HFF-Myc (cell line): ENCODE results near the gene CACNA1E.

Experiments used
- DNase-seq: peaks from one replicate; pipeline ENCODE4 v3.0.0-alpha.2; 2011; ENCODE audit warnings: low read depth; ENCODE audit errors: extremely low read depth
- H3K4me3 ChIP-seq: replicated peaks from 2 replicates; pipeline ENCODE4 v1.5.1; 2011; ENCODE audit warnings: low read depth, mild to moderate bottlenecking, control low read depth, low read length
- TF ChIP-seq, protein P1 (sequence below): IDR thresholded peaks from 2 replicates; pipeline ENCODE4 v1.5.1; 2012; ENCODE audit warnings: mild to moderate bottlenecking, low read depth, low read length, control low read depth; ENCODE audit errors: missing control alignments

CACNA1E gene

DNA sequence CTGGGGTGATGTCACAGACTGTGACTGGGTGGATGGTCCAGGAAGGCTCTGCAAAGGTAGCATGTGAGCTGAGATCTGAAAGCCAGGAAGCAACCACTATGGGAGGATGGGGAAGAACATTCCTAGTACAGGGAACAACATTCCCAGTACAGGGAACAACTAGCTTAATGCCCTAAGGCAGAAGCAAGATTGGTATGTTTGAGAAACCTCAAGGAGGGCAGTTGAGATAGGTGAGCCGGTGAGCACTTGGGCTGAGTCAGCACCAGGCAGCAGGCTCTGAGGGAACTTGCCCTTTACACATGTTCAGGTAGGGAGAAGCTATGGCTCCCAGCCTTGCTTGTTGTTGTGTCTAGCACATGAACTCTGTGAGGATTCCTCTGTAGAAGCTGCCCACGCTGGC lies 24.2 kb upstream of the CACNA1E start:
- DNase-seq: no peak
- no peak overlapping the region for H3K4me3 ChIP-seq
- TF ChIP-seq, protein P1, sequence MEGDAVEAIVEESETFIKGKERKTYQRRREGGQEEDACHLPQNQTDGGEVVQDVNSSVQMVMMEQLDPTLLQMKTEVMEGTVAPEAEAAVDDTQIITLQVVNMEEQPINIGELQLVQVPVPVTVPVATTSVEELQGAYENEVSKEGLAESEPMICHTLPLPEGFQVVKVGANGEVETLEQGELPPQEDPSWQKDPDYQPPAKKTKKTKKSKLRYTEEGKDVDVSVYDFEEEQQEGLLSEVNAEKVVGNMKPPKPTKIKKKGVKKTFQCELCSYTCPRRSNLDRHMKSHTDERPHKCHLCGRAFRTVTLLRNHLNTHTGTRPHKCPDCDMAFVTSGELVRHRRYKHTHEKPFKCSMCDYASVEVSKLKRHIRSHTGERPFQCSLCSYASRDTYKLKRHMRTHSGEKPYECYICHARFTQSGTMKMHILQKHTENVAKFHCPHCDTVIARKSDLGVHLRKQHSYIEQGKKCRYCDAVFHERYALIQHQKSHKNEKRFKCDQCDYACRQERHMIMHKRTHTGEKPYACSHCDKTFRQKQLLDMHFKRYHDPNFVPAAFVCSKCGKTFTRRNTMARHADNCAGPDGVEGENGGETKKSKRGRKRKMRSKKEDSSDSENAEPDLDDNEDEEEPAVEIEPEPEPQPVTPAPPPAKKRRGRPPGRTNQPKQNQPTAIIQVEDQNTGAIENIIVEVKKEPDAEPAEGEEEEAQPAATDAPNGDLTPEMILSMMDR: no peak

DNA sequence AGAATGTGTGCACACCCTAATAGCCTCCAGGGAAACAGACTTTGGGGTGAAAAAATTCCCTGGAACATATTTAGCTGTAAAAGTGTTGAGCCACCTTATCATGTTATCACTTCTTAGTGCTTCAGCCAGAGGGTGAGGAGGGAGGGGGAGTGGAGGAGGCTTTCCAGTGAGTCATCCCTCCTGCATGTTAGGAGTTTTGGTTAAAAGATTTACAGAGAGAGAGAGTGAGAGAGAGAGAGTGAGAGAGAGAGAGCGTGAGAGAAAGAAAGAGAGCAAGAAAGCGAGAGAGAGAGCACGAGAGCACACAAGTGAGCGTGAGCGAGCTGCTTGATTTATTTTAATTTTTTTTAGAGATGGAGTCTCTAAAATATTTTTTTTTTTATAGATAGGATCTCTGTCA lies 13.5 kb upstream of the CACNA1E start:
- no peak overlapping the region for H3K4me3 ChIP-seq
- no peak for DNase-seq
- TF ChIP-seq, protein P1: no peak

DNA sequence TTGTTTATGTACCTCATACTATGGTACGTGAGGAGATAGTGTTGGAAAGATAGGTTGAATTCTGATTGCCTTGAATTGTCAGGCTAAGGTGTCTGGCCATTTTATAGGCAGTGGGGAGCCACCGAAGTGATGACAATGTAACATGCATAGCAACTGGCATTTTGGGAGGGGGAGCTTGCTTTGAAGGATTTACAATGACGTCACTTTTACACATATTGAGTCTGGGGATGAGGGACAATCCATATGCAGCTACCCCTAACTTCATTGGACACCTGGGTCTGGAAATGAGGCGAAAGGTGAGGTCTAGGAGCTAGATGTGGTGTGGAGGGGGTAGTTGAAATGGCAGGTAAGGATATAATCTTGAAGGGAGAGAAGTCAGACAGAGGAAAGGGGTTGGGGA lies 7.7 kb upstream of the CACNA1E start:
- TF ChIP-seq, protein P1: no peak
- H3K4me3 ChIP-seq: no peak overlapping the region

DNA sequence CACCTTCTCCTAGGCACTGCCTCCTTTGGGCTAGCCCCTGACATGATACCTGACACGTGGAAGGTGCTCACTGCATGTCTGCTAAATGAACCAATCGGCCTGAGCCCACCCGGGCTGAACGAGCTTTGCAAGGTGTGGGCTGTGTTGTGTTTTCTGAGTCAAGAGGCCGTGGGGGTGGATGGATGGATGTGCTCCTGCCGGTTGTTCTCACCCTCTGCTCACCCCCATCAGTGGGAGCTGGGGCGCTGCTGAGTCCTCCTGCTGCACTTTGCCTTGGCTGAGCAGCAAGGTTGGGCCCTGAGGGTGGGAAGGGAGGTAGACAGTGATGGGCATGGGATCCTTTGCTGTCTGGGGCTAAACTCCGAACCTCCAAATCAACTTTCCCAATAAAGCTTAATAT lies 6.7 kb upstream of the CACNA1E start:
- no peak overlapping the region for H3K4me3 ChIP-seq
- TF ChIP-seq, protein P1: no peak
- DNase-seq: no peak

More for the DNA sequence above, 7.7 kb upstream of the CACNA1E start:
- no peak for DNase-seq

DNA sequence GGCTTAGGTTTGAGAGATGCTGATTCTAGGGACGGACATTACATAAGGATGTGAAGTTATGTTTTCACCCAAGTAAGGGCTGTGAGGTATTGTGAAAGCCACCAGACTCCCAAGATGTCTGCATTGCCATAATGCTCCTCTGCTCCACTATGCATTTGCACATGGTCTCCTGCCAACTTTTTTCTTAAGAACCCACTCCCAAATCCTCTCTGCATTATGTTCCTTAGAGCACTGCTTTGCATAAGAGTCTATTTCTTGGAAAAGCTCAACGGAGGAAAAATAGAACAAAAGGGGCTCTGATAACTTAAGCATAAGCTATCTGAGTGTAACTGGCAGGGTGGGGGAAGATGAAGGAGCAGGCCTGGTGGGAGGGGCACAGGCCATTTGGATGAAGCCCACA lies 5.0 kb upstream of the CACNA1E start:
- TF ChIP-seq, protein P1: no peak
- DNase-seq: no peak
- no peak overlapping the region for H3K4me3 ChIP-seq

DNA sequence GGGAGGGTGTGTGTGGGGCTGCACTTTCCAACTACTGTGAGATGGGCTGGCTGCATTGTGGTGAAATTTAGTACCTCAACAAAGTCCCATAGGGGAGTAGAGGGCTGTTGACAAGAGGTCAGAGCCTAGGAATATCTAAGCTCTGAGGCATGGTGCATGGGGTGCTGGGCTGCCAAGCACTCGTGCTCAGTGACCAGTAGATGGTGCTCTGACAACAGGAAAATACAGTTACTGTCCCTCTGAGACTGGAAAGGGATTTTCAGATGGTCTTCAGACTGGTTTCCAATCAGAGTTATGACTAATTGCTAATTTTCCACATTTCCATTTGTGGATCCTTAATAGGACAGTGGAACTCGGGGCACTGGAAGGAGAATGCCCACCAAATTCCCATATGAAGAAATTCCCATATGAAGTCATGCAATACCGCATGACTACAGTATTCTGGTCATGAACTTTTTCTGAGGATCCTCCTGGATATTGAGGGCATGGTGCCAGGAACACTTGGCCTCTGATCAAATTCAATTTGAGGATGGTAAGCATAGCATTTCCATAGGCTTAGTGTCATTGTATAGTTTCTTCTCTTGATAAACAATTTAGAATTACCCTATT lies 4.1 kb upstream of the CACNA1E start:
- TF ChIP-seq, protein P1: peak; percentile 72

DNA sequence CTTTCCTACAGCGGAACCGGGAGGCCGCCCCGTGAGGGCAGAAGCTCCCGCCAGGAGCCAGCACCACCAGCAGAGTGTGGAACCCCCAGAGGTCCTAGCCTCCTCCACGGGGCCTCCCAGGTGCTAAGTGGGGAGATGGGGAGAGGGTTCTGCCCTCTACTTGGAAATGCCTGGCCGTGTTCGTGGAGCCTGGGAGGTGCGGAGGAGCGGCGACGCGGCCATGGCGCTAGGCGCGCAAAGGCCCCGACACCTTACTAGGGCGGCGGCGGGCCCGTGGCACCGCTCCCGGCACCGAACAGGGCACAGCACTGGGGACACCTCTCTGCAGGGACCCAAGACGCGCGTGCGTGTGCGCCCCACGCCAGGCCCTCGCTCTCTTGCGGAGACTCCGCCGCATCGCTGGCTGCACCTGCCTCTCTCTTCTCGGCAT lies 1.3 kb upstream of the CACNA1E start:
- DNase-seq: no peak
- no peak overlapping the region for H3K4me3 ChIP-seq
- TF ChIP-seq, protein P1: no peak

More for the DNA sequence above, 4.1 kb upstream of the CACNA1E start:
- H3K4me3 ChIP-seq: no peak overlapping the region
- DNase-seq: peak; percentile 41
